NCI-H1930 (cell line): ENCODE results near the gene GPANK1.

ENCODE experiments used
- DNase-seq, 2 experiments: peaks; one replicate each; lab custom pipeline; 2025; lab: John Stamatoyannopoulos, UW

GPANK1 gene

GRCh38 chr6:31639449-31639861 is 25.3 kb downstream of the GPANK1 start:
- DNase-seq: no peak

DNA sequence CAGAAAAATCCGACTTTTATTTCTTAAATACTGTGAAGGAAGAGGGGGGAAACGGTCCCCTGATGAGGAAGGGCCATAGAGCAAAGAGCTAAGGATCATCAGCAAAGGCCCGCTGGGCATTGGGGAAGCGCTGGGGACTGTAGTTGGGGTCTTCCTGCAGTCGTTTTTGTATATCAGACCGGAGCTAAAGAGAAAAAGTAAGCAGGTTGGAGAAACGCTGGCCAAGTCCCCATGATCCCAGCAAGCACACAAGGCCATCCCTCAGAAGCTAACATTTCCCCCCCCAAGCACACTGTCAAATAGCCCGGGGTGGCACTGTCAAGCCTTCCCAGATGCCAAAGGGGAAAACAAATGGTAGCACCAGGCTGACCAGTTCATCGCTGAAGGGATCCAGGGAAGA is 25.8 kb downstream of the GPANK1 start:
- DNase-seq: no peak

DNA sequence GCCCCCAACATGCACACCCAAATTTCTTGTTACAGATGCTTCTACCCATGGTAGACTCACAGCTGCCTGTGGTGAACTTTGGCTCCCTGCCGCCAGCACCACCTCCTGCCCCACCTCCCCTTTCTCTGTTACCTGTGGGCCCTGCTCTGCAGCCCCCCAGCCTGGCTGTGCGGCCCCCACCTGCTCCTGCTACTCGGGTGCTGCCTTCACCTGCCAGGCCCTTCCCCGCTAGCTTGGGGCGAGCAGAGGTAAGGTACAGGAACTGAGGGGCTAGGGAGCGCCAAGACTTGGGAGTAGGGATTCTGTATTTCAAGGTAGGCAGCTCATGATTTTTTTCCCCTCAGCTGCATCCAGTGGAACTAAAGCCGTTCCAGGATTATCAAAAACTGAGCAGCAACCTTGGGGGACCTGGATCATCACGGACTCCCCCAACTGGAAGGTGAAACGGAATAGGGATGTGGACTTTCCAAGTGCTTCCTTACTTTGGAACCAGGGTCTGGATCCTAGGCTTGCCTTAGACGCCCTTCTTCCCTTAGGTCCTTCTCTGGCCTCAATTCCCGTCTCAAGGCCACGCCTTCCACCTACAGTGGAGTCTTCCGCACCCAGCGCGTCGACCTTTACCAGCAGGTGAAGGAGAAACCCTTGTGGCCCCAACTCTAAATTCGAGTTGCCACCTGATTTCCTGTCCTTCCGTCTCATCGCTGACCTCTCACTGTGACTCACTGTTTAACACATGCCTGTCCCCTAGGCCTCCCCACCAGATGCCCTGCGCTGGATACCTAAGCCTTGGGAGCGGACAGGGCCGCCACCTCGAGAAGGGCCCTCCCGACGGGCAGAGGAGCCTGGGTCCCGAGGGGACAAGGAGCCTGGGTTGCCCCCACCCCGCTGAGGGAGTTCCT is 27.9 kb downstream of the GPANK1 start:
- no peak for DNase-seq

DNA sequence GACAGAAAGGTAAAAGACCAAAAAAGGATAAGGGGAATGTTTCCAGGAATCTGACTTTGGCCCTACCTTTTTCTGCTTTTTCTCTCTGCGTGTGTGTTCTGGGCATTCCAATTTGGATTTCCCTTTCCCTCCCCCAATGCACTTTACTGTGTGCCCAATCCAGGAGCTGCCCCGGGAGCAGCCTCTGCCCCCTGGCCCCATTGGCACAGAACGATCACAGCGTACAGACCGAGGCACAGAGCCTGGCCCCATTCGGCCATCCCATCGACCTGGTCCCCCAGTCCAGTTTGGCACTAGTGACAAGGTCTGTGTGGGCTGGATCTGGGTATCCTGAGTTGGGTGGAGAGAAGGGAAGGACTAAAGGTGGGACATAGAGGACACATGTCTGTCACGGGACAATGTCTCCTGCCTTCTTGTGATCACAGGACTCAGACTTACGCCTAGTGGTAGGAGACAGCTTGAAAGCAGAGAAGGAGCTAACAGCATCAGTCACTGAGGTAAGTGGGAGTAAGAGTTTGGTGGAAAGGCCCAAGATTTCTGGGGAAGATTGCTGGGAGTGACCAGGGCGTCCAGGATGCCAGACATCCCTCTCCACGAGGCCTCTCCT is 29.7 kb downstream of the GPANK1 start:
- no peak for DNase-seq

GRCh38 chr6:31634131-31634530 is 30.7 kb downstream of the GPANK1 start:
- no peak for DNase-seq

DNA sequence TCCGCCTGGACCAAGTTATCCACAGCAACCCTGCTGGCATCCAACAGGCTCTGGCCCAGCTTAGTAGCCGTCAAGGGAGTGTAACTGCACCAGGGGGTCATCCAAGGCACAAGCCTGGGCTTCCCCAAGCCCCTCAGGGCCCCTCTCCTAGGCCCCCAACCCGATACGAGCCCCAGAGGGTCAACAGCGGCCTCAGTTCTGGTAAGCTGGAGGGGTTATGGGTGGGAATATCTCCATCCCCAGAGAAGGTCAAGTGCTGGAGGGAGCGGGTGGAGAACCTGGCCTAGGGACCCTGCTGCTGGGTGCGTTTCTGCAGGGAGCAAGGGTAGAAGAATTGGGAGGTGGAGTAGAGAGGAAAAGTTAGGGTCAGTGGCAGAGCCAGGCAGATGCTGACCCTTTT is 31.4 kb downstream of the GPANK1 start:
- no peak for DNase-seq

DNA sequence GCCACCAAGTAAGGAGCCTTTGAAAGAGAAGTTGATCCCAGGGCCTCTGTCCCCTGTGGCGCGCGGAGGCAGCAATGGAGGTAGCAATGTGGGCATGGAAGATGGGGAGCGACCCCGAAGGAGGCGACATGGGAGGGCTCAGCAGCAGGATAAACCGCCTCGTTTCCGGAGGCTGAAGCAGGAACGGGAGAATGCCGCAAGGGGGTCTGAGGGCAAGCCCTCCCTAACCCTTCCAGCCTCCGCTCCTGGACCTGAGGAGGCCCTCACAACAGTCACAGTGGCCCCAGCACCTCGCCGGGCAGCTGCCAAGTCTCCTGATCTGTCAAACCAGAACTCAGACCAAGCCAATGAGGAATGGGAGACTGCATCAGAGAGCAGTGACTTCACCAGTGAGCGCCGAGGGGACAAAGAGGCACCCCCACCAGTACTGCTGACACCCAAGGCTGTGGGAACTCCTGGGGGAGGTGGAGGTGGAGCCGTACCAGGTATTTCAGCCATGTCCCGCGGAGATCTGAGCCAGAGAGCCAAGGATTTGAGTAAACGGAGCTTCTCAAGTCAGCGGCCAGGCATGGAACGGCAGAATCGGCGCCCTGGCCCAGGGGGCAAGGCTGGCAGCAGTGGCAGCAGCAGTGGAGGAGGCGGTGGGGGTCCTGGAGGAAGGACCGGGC is 32.4 kb downstream of the GPANK1 start:
- DNase-seq: no peak

- no peak for DNase-seq
Measured at GRCh38 chr6:31631681-31632278, 33.0 kb downstream of the GPANK1 start.

- no peak for DNase-seq
Measured at GRCh38 chr6:31631209-31631608, 33.6 kb downstream of the GPANK1 start.

GRCh38 chr6:31630177-31630934 is 34.4 kb downstream of the GPANK1 start:
- DNase-seq: no peak

DNA sequence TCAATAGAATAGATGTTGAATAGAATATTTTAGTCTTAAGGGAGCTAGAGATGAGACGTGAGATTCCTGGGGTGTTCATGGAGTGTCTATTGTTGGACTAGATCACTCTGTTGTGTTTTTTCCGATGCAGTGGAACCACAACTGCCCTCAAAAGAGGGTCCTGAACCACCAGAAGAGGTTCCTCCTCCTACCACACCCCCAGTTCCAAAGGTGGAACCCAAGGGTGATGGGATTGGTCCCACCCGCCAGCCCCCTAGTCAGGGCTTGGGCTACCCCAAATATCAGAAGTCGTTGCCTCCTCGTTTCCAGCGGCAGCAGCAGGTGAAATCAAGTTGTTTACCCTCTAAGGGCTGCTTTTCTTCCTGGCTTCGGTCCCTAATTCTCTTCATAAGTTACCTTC is 35.8 kb downstream of the GPANK1 start:
- no peak for DNase-seq

DNA sequence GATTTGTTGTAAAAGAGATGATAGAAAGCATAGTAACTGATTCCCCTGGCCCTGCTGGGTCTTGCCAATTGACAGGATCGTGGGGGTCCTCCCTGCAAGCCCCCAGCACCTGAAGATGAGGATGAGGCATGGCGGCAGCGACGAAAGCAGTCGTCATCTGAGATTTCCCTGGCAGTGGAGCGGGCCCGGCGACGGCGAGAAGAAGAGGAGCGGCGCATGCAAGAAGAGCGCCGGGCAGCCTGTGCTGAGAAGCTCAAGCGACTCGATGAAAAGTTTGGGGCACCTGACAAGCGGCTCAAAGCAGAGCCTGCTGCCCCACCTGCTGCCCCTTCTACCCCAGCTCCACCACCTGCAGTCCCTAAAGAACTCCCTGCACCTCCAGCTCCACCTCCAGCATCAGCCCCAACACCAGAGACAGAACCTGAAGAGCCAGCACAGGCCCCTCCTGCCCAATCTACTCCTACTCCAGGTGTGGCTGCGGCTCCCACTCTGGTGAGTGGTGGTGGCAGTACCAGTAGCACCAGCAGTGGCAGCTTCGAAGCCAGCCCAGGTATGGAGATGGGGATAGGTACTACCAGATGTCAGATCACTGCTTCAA is 37.0 kb downstream of the GPANK1 start:
- DNase-seq: no peak

DNA sequence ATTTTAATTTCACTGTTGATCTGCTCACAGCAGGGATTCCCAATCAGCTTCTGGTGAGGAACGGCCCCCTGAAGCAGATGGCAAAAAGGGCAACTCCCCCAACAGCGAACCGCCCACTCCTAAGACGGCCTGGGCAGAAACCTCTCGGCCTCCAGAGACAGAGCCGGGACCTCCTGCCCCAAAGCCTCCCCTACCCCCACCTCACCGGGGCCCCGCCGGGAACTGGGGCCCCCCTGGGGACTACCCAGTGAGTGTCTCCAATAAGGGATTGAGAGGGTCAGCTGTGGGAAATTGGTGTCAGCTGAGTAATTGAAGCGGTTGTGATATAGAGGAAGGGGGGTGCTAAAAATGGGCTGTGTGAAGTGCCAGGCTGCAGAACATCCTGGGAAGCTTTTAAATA is 37.8 kb downstream of the GPANK1 start:
- no peak for DNase-seq

DNA sequence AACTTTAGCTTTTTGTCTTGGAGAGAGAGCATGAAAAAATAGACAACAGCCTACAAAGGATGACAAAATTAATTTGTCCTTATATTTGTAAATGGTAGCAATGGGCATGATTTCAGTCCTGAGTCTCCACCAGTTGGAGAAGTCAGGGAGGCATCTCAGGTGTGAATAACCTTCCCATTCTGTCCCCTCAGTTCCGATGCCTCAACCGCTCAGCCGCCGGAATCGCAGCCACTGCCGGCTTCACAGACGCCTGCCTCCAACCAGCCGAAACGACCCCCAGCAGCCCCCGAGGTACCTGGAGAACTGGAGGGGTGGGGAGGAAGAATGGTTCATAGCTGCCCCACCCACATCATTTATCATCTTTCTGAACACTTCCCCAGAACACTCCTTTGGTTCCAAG is 40.7 kb downstream of the GPANK1 start:
- DNase-seq: no peak

- DNase-seq: no peak
Measured at GRCh38 chr6:31622684-31623091, 42.1 kb downstream of the GPANK1 start.

GRCh38 chr6:31621991-31622390 is 42.8 kb downstream of the GPANK1 start:
- no peak for DNase-seq

- no peak for DNase-seq
Measured at GRCh38 chr6:31621320-31621939, 43.4 kb downstream of the GPANK1 start.

DNA sequence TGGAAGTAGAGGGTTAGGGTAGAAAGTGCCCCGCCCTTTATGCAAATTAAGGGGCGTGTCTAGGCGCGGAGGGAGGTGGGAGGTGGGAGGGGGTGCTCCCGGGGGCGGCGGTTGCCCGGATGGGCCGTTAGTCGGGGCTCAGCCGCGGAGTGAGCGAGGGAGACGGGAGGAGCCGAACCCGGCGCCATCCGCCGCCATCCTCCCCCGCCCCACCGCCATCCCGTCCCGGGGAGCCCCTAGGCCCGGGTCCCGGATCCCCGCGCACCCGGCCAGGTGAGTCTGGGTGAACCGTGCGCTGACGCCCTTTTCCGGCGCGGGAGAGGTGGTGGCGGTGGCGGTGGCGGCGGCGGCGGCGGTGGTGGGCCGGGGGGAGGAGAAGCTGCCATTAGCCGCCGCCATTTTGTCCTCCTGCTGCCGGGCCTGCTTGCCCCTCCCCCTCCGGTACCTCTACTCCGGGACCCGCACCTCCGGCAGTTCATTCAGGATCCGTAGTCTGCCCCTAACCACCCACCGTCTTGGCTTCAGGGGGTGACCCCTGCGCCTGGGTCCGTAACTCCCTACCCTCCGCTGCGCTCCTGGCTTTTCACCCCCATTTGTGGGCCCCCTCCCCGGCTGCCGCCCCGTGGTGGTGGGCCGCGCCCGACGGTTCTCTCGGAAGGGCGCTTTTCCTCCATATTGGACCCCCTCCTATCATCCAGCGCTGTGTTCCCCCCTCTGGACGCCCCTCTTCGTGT is 44.0 kb downstream of the GPANK1 start, which contains the start of gene PRRC2A:
Gene PRRC2A (plus strand): TSS at position 130 of the 734 bp plus-strand sequence. CDS start 2,075 bp downstream, outside the sequence.
- DNase-seq: peak; percentile 74 to 100

DNA sequence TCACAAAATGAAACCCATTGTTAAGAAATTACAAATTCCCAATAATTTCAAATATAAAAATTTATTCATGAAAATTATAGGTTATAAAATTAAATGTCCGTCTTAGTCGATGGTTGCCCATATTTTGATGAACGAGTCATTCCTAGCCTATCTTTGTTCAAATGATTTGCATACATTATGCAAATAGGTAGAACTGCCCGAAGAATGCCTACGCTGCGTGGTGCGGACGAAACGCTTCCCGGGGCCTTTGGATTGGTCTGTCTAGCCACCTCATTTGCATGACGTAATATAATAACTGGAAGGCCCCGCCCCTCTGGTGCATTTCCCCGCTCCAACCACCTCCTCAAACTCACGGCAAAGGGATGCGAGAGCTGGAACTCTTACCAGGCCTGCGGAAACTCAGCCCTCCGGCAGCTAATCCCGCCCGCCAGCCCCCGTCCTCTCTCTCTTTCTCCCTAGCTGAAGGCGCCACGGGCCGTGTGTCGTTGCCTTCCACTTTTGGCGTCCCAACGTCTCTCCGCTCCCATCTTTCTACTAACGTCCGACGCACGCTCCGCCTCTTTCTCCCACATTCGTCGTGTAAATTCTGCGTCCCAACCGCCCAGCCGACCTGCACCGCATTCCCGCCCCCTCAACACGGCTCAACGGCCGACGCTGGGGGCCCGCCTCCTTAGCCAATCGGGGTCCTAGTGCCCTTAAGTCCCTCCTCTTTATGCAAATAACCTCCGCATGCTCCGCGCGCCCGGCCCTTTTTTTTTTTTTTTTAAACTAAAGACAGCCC is 44.8 kb downstream of the GPANK1 start:
- peak; percentile 98 to 100 for DNase-seq
